Fibroblast of pulmonary artery (primary cell): ENCODE measurements around the gene IFITM1.

Experiments used
- DNase-seq: peaks from one replicate; pipeline ENCODE4 v3.0.0-alpha.2; 2010; ENCODE audit warnings: low read depth
- H3K4me3 ChIP-seq: replicated peaks from 2 replicates; pipeline ENCODE4 v1.5.1; 2011; ENCODE audit warnings: low read depth, mild to moderate bottlenecking, control low read depth, low read length, moderate library complexity
- TF ChIP-seq, protein P1 (sequence below): IDR thresholded peaks from 2 replicates; pipeline ENCODE4 v1.5.1; 2011; ENCODE audit warnings: mild to moderate bottlenecking, control low read depth, low read length, inconsistent platforms; ENCODE audit errors: missing control alignments

IFITM1 gene

DNA sequence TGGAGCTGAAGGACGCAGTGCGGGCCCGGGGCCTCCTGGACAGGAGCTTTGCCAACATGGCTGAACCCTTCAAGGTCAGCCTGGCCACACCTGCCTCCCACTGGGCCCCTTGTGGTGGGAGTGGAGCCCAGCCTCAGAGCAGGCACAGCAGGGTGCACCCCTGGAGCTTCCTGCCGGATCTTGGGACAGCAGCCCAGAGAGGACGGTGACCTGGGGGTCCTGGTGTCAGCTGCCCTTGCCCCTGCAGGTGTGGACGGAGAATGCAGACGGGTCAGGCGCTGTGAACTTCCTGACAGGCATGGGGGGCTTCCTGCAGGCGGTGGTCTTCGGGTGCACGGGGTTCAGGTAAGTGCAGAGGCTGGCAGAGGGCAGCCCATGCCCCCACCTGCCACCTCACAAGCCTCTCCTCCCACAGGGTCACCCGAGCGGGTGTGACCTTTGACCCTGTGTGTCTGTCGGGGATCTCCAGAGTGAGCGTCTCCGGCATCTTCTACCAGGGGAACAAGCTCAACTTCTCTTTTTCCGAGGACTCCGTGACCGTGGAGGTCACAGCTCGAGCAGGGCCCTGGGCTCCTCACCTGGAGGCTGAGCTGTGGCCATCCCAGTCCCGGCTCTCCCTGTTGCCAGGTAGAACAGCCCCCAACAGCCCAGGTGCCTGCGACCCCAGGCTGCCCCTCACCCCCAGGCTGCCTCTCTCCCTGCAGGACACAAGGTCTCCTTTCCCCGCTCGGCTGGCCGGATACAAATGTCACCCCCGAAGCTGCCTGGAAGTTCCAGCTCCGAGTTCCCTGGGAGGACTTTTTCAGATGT lies 19.8 kb upstream of the IFITM1 start:
- TF ChIP-seq, protein P1, sequence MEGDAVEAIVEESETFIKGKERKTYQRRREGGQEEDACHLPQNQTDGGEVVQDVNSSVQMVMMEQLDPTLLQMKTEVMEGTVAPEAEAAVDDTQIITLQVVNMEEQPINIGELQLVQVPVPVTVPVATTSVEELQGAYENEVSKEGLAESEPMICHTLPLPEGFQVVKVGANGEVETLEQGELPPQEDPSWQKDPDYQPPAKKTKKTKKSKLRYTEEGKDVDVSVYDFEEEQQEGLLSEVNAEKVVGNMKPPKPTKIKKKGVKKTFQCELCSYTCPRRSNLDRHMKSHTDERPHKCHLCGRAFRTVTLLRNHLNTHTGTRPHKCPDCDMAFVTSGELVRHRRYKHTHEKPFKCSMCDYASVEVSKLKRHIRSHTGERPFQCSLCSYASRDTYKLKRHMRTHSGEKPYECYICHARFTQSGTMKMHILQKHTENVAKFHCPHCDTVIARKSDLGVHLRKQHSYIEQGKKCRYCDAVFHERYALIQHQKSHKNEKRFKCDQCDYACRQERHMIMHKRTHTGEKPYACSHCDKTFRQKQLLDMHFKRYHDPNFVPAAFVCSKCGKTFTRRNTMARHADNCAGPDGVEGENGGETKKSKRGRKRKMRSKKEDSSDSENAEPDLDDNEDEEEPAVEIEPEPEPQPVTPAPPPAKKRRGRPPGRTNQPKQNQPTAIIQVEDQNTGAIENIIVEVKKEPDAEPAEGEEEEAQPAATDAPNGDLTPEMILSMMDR: no peak
- H3K4me3 ChIP-seq: no peak overlapping the region
- no peak for DNase-seq

DNA sequence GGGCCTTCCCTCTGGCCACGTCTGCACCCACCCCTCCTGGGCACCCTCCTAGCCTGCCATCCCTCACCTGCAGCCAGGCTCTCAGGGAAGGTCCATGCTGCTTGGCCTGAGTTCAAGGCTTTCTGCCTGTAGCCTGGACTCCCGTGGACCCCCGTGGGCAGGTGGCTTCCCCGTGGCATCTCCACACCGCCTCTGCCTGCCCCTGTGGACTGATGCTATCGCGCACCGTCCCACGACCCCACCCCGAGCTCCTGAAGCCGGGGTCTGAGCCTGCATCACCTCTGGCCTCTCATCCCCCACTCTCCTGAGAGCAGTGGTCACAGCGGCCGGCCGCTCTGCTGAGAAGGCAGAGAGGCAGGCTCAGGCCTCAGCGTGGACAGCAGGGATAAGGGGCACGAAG lies 19.1 kb upstream of the IFITM1 start:
- H3K4me3 ChIP-seq: no peak overlapping the region
- DNase-seq: no peak
- TF ChIP-seq, protein P1: no peak

DNA sequence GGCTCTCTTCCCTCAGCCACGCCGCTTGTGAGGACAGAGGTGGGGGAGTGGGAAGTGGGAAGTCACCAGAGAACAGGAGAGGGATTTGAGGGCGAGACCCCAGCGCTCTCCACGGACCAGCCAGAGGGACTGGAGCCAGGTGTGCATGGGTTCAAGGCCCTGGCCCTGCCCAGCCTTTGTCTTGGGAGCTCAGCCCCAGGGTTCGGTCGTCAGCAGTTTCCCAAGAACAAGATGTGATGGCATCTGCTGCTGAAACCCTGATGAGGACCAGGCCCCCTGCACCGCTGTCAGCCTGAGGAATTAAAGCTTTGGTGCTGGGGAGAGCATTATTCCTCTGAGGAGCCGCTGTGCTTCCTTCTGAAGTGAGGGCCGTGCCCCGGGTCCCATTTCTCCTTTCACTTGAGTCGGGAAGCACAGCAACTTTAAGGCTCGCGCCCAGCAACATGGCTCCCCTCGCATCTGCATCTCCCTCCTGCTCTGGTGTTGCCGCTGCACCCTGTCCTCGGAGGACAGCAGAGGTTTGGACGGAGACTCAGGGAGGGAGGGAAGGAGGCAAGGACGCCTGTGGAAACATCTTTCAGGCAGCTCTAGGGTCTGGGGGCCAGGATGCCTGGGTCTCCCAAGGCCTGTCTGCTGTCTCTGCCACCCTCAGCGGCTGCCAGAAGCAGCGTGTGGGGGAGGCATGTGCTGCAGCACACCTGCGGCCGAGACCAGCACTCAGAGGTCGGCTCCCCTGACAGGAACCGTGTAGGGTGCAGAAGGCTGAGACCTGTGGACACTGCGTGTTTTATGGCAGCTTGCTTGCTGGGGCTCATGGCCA lies 18.3 kb upstream of the IFITM1 start:
- DNase-seq: no peak
- TF ChIP-seq, protein P1: no peak

DNA sequence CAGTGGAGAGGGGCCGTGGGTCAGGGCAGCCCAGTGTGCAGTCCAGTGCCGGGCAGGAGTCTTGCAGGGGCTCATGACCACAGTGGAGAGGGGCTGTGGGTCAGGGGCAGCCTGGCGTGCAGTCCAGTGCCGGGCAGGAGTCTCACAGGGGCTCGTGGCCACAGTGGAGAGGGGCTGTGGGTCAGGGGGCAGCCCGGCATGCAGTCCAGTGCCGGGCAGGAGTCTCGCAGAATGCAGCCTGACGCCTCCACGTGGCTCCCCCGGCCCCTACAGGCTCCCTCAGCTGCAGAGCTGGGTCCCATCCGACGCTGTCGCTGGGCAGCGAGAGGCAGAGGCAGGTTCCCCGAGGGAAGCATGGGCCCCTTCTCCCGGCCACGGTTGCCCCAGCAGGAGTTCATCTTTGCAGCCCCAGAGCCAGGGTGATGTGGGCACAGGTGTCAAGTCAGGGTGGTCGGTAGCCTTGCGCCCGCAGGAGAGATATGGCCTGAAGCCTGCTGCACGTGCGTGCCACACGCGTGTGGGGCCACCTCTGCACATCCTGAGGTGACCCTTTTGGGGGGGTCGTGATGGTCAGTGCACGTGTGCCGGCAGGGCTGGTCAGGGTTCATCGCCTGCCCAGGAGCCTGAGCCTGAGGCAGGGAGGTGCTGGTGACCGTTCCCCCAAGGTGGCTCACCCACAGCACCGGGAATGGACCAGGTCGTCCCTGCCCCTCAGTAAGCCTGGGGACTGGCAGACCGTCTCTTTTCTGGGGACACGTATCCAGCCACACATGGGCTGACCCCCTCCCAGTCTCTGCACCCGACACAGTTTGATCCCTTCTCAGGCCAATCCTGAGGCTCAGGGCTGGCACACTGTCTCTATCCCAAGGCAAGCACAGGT lies 17.4 kb upstream of the IFITM1 start:
- TF ChIP-seq, protein P1: no peak
- H3K4me3 ChIP-seq: no peak overlapping the region
- DNase-seq: no peak

More for the DNA sequence above, 18.3 kb upstream of the IFITM1 start:
- H3K4me3 ChIP-seq: no peak overlapping the region

DNA sequence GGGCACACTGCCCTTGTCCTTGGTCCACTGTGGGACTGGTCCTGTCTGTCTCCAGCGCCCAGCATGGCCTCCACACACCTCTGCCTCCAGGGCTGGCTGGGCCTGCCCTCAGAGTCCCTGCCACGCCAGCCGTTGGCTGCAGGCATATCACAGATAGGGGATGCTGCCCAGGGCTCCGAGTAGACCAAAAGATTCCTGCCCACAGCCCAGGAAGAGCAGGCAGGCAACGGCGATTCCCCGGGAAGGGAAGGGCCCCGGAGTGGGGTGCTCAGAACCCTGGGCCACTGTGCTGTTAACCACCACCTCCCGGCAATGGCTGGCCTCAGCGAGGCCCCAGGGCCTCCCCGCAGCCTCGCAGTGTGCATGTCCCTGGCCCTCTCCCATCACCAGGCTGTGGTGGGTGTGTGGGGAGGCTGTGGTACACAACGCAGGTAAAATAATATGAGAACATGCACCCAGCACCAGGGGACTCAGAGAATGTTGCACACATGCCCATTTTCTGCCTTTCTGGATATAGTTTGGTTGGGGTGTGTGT lies 16.7 kb upstream of the IFITM1 start:
- no peak for DNase-seq
- no peak overlapping the region for H3K4me3 ChIP-seq
- TF ChIP-seq, protein P1: no peak
